NCI-H1105 treated with DMSO at 0.1 percent for 48 hours (cell line): ENCODE results near the gene ZNF239.
"Not testable (repeated sequence)": the region's sequence is repeated elsewhere in the genome, so short reads cannot be mapped to it uniquely, and the experiment has no call there.

ENCODE experiments used
- DNase-seq: peaks from one replicate; lab custom pipeline; 2025; lab: John Stamatoyannopoulos, UW

ZNF239 gene

DNA sequence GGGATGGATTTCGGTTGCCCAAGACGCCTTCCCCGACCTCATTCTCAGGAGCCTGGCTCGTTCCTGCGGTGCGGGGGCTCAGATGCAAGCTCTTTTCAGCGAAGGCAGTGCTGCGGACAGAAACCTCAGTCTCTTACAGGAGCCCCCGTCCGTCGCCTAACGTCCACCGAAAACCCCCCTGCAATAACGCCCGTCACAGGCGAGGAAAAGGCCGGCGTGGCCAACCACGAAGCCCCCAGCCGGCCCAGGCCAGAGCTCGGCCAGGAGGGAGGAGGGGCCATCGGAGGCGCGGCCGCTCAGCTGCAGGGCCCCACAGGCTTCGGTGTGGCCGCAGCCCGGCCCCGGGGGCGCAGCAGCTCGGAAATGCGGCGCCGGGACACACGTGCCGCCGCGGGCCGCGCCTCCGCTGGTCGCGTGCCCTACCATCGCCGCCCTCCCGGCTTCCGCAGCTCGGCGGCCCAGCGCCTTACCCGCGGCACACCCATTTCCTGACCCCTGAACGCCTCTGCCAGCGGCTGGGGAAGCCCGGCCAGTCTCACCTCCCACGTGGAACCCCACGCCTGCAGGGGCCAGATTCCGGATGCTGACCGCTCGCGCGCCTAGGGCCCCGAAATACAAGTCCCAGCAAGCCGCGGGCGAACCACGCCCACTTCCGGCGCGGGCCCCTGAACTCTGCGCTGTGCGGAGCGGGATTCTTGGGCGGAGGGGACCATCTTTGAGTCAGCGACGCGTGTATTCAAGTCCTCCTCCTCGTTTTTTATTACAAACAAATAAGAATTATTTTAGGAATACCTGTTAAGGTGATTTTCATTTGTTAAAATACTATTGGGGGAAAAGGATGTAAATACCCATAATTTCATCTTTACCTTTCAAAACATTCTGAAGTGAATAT lies at the start of gene ZNF239:
Gene ZNF239, minus strand, starts transcription at position 616 of the 892 bp plus-strand sequence. CDS start 16,537 bp downstream, outside the sequence.
- DNase-seq = no peak

DNA sequence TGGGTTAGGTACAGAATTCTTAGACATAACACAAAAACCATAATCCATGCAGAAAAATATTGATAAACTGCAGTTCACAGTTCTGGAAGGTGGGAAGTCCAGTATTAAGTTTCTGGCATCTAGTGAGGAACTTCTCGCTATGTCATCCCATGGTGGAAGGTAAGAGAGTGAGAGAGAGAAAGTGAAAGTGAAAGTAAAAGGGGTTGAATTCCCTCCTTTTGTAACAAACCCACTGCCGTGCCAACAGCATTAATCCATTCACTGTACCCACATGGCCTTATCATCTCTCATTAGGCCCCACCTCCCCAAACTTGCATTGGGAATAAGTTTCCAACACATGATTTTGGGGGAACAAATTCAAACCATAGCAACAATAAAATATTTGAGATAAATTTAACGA lies 48.9 kb upstream of the ZNF239 start:
- DNase-seq = peak; percentile 27

- no peak for DNase-seq
These were observed 47.6 kb upstream of the ZNF239 start for GRCh38 chr10:43622038-43622437.

- no peak for DNase-seq
These were observed 45.0 kb upstream of the ZNF239 start for GRCh38 chr10:43619368-43619767.

- DNase-seq = no peak
These were observed 42.4 kb upstream of the ZNF239 start for GRCh38 chr10:43616697-43617370.

DNA sequence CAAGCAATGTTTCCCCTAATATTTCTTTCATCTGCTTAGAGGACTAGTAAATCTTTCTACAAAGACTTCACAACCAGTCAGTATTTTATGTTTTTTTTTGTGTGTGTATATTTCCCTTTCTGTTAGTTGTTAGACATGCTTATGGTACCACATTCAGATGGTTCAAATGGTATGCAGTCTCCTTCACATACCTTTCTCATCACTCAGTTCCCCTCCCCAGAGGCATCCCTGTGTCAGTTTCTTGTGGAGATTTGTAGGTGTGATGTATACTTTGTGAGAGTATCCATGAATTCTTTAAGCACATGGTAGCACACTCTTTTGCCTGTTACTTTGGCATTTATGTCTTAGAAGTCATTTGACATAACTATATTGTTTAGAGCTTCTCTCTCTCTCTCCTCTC lies 36.2 kb upstream of the ZNF239 start:
- no peak for DNase-seq

GRCh38 chr10:43607199-43607573 lies 32.8 kb upstream of the ZNF239 start:
- no peak for DNase-seq

- peak; percentile 28 for DNase-seq
These were observed 32.1 kb upstream of the ZNF239 start, which contains the start of gene ZNF485 for GRCh38 chr10:43606323-43607198. ZNF485 (plus strand) TSS chr10:43606438; CDS start chr10:43607051, 613 bp downstream.

- no peak for DNase-seq
These were observed 31.5 kb upstream of the ZNF239 start for GRCh38 chr10:43605850-43606322.

DNA sequence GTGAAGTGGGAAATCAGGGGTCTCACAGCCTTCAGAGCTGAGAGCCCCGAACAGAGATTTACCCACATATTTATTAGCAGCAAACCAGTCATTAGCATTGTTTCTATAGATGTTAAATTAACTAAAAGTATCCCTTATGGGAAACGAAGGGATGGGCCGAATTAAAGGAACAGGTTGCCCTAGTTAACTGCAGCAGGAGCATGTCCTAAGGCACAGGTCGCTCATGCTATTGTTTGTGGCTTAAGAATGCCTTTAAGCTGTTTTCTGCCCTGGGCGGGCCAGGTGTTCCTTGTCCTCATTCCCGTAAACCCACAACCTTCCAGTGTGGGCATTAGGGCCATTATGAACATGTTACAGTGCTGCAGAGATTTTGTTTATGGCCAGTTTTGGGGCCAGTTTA lies 27.2 kb upstream of the ZNF239 start:
- DNase-seq = not testable (repeated sequence)

- no peak for DNase-seq
These were observed 24.9 kb upstream of the ZNF239 start for GRCh38 chr10:43599333-43599732.

DNA sequence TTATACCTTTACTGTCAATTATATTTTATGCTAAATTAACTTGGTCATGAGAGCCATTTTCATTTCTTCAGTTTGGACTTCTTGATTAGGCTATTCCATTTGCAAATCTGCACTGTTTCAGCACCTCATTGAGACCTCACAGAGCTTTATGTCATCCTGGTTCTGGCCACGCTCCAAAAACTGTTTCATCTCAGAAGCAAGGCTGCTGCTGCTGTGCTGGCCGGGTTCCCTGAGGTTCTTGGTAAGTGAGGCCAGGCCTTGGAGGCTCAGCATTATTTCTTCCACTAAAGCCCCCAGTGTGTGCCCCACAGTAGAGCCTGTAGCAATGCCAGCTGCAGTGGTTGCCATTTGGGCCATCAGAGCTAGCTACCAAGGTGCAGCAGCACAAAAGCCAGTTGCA lies 24.0 kb upstream of the ZNF239 start:
- no peak for DNase-seq

DNA sequence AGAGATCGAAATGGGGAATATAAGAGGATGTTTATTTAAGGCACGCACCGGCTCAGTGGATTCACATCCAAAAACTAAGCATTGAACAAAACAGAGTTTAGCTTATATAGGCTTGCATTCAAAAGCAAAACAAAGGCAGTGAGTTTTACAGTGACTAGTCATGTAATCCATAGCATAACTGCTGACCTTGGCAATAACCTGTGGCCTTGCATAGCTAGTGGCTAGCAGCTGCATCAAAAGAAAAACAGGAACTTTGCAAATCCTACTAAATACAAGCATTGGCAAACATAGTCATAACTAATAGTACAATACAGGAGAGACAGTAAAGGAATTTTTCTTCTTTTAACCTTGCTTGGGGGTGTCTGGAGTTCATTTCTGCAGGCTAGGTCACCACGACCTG lies 22.1 kb upstream of the ZNF239 start:
- DNase-seq = no peak

DNA sequence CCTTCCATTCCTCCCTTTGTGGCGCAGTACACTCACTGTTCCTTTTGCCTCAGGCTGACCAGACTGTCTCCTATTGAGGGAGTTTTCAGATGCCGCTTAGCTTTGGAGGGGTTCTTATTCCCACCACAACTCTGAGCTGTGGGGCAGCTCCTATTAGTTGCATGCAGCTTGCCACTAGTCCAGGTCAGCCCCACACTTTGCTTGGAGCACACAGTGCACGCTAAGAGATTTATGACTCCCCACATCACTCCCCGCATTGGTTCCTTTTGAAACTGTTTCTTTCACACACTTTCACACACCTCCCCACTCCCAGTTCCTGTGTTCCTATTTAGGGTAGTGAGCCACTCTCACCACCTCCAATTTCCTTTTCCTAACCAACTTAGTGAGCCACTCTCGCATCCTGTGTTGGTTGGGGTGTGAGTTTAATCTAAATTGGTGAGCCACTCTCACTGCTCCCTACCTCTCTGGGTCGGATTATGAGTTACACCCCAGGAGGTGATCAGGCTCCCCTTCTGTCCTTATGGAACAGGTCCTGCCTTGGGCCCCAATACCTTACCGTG lies 21.4 kb upstream of the ZNF239 start:
- DNase-seq = no peak

- no peak for DNase-seq
These were observed 20.7 kb upstream of the ZNF239 start for GRCh38 chr10:43594944-43595589.

- no peak for DNase-seq
These were observed 17.0 kb upstream of the ZNF239 start for GRCh38 chr10:43591303-43591904.

- DNase-seq = not testable (repeated sequence)
These were observed 12.3 kb upstream of the ZNF239 start for GRCh38 chr10:43586730-43587115.

DNA sequence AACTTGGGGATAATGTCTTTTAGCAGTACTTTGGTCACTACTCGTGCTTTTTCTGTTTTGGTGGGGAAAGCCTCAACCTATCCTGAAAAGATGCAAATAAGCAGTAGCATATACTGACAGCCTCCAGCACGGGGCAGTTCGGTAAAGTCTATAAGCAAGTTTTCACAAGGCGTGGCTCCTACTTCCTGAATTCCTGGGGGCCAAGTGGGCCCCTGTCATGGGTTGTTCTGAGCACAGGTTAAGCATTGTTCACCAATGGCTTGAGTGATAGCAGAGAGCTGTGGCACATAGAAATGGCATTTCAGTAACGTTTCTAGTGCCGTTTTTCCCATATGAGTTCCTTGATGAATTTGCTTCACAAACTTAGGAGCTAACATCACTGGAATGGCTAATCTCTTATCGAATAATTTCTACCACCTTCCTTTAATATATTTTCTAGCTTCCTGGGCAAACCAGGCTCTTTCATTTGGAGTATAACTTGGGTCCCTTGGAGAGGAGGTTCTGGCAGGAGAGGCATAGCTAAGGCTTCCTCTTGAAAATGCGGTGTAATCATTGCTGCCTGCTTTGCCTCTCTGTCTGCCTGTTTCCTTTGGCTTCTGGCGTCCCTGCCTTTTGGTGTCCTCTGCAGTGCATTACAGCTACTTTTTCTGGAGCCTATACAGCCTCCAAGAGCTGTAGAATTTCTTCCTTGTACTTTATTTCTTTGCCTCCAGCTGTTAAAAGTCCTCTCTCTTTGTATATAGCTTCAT lies 11.7 kb upstream of the ZNF239 start:
- DNase-seq = no peak

DNA sequence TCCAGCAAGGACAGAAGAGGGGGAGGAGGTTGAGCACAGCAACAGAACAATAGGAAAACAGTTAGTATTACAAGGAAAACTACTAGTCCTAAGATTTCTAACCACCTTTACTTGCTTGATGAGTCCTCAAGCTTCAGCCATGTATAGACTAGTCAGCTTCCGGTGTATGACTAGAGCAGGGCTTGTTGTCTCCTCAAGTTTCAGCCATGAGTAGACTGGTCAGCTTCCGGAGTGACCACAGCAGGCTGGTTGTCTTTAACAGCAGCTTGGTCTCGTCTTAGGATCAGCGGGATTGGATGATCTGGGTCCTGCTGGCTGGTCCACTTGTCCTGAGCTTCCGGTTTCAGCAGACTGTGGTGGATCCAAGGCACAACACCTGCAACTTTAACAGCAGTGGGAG lies 10.6 kb upstream of the ZNF239 start:
- DNase-seq = no peak

DNA sequence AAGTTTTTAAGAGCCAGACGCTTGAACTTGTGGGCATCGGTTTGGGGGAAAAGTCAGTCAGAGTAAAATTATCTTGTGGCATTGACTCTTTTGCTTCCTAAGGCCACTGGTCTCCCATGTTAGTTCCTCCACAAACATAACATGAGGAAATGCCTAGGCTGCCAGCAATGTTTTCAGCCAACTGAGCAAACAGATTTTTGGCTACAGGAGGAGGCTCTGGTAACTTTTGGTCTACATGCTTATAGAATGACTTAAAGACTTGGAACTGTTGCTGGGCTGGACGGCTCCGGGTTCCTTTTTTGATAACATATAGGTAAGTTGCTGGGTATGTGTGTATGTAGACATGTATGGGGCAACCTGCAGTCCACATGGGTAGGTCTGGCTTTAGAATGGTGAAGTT lies 9.6 kb upstream of the ZNF239 start:
- DNase-seq = no peak
